Progenitor cell of endocrine pancreas (in vitro differentiated cells): ENCODE measurements around the gene TPPP3. TPM values are rescaled to one million over a fixed set of nuclear protein-coding genes. Genes with fewer than 3 reads are reported as not detected.

ENCODE experiments used
- DNase-seq: peaks from one replicate; pipeline ENCODE4 v3.0.0; 2021; ENCODE audit warnings: low spot score; ENCODE audit not compliant: unreplicated experiment
- H3K27ac Mint-ChIP-seq: 2 replicates; pipeline ENCODE4 v1.8.0; 2021; ENCODE audit warnings: mild to moderate bottlenecking, moderate library complexity, mixed read lengths
- H3K27me3 Mint-ChIP-seq: 2 replicates; pipeline ENCODE4 v1.8.0; 2021; ENCODE audit warnings: mixed read lengths
- H3K36me3 Mint-ChIP-seq: 2 replicates; pipeline ENCODE4 v1.8.0; 2022; ENCODE audit warnings: mixed read lengths; ENCODE audit not compliant: insufficient read depth
- H3K4me1 Mint-ChIP-seq: 2 replicates; pipeline ENCODE4 v1.8.0; 2021; ENCODE audit warnings: low read depth, mixed read lengths
- H3K4me3 Mint-ChIP-seq: 2 replicates; pipeline ENCODE4 v1.8.0; 2021; ENCODE audit warnings: low read depth, mild to moderate bottlenecking, moderate library complexity, mixed read lengths
- H3K9me3 Mint-ChIP-seq: 2 replicates; pipeline ENCODE4 v1.8.0; 2021; ENCODE audit warnings: low read depth, mixed read lengths
- CTCF ChIP-seq: fragments of 200-600 bp; sonication (generic); IDR thresholded peaks from one replicate; pipeline ENCODE4 v1.5.0; 2021; ENCODE audit warnings: antibody characterized with exemption, mild to moderate bottlenecking; ENCODE audit not compliant: unreplicated experiment
- total RNA-seq: library from RNA; stranded (reverse); gene quantifications from 2 replicates; pipeline ENCODE4 v1.2.1, GENCODE V29; 2021

The TPPP3 gene
- total RNA-seq, 1 donor from 2014 or later, result 17.5 TPM

GRCh38 chr16:67425061-67425460 lies 31.8 kb upstream of the TPPP3 start:
- Mint-ChIP-seq H3K36me3 (no peaks in the 10 kb centered on the region), H3K27me3 (peaks cover 52% of the 10 kb centered on the region), H3K4me1 (peaks cover 12% of the 10 kb centered on the region), H3K9me3 (no peaks in the 10 kb centered on the region), H3K4me3 (no peak overlapping the region), H3K27ac (no peak overlapping the region)
- no peak for TF ChIP-seq CTCF
- no peak for DNase-seq

GRCh38 chr16:67424261-67424615 lies 30.9 kb upstream of the TPPP3 start:
- no peak for TF ChIP-seq CTCF
- Mint-ChIP-seq H3K4me1 (peaks cover 12% of the 10 kb centered on the region), H3K27me3 (peaks cover 51% of the 10 kb centered on the region), H3K27ac (no peak overlapping the region), H3K4me3 (no peak overlapping the region), H3K36me3 (no peaks in the 10 kb centered on the region), H3K9me3 (no peaks in the 10 kb centered on the region)
- DNase-seq, result no peak

- H3K27me3 Mint-ChIP-seq, result peaks cover 47% of the 10 kb centered on the region
- no peak overlapping the region for H3K4me3 Mint-ChIP-seq
- H3K9me3 Mint-ChIP-seq, result no peaks in the 10 kb centered on the region
- TF ChIP-seq CTCF, result no peak
- H3K27ac Mint-ChIP-seq, result no peak overlapping the region
- peaks cover 12% of the 10 kb centered on the region for H3K4me1 Mint-ChIP-seq
- DNase-seq, result no peak
- no peaks in the 10 kb centered on the region for H3K36me3 Mint-ChIP-seq
Measured at GRCh38 chr16:67423611-67424260, 30.4 kb upstream of the TPPP3 start.

DNA sequence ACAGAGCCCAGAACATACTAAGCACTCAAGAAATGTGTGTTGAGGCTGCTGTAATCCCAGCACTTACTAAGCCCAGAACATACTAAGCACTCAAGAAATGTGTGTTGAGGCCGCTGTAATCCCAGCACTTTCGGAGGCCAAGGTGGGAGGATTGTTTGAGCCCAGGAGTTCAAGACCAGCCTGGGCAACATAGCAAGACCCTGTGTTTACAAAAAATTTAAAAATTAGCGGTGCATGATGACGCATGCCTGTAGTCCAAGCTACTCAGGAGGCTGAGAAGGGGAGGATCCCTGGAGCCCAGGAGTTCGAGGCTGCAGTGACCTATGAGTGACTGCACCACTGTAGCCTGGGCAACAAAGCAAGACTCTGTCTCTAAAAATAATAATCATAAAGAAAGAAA lies 29.7 kb upstream of the TPPP3 start:
- Mint-ChIP-seq H3K27ac (no peak overlapping the region), H3K9me3 (no peaks in the 10 kb centered on the region), H3K4me1 (peaks cover 12% of the 10 kb centered on the region), H3K4me3 (no peak overlapping the region), H3K36me3 (no peaks in the 10 kb centered on the region), H3K27me3 (peaks cover 44% of the 10 kb centered on the region)
- DNase-seq, result no peak
- TF ChIP-seq CTCF, result no peak

DNA sequence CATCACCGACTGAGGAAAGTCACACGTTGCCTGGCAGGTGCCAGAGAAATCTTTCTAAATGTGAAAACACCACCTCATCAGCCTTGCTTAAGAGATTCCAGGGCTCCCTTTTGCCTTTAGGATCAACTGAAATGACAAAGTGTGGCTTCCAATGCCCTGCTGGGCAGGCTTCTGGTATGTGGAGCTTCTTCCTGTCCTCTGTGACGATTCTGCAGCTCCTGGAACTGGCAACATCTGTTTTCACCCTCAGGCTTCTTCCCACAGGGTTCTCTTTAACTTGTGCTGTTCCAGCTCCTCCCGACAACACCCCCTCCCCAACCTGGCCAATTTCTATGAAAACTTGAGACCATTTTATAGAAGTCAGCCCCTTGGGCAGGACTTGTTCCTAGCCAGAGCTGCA lies 27.7 kb upstream of the TPPP3 start:
- peaks cover 40% of the 10 kb centered on the region for H3K27me3 Mint-ChIP-seq

More for the DNA sequence above, 27.7 kb upstream of the TPPP3 start:
- Mint-ChIP-seq H3K9me3 (no peaks in the 10 kb centered on the region), H3K4me3 (no peak overlapping the region), H3K27ac (no peak overlapping the region), H3K36me3 (no peaks in the 10 kb centered on the region), H3K4me1 (peaks cover 14% of the 10 kb centered on the region)
- no peak for TF ChIP-seq CTCF
- DNase-seq, result no peak
